Neural cell (in vitro differentiated cells): ENCODE data around the gene ACBD7. TPM values are rescaled to one million over a fixed set of nuclear protein-coding genes. Genes with fewer than 3 reads are reported as not detected.

ENCODE experiments used
- H2AFZ ChIP-seq: fragments of 200-600, 300-800 bp; sonication (generic), shearing (Covaris generic); 2 replicates; pipeline ENCODE4 v1.6.0; 2014; ENCODE audit warnings: low read depth, mild to moderate bottlenecking, antibody characterized with exemption, low read length, moderate library complexity
- H3F3A ChIP-seq: fragments of 200-600 bp; shearing (Covaris generic); 2 replicates; pipeline ENCODE4 v1.6.1; 2016; ENCODE audit warnings: mild to moderate bottlenecking, moderate library complexity, mixed read lengths, antibody characterized with exemption, low read length; ENCODE audit not compliant: insufficient read depth, poor library complexity, severe bottlenecking
- H3K27ac ChIP-seq: fragments of 200-600, 300-800 bp; sonication (generic), shearing (Covaris generic); 2 replicates; pipeline ENCODE4 v1.5.1; 2014; ENCODE audit warnings: mild to moderate bottlenecking, low read length, moderate library complexity
- H3K27me3 ChIP-seq: fragments of 300-800, 200-600 bp; sonication (generic), shearing (Covaris generic); 2 replicates; pipeline ENCODE4 v1.6.0; 2014; ENCODE audit warnings: mild to moderate bottlenecking, low read depth, low read length, moderate library complexity; ENCODE audit not compliant: insufficient read depth
- H3K36me3 ChIP-seq: fragments of 300-800, 200-600 bp; sonication (generic), shearing (Covaris generic); 2 replicates; pipeline ENCODE4 v1.5.1; 2014; ENCODE audit warnings: mild to moderate bottlenecking, antibody characterized with exemption, low read length, moderate library complexity; ENCODE audit not compliant: insufficient read depth
- H3K4me2 ChIP-seq: fragments of 300-800, 200-600 bp; sonication (generic), shearing (Covaris generic); 2 replicates; pipeline ENCODE4 v1.6.0; 2014; ENCODE audit warnings: mild to moderate bottlenecking, low read length
- H3K4me3 ChIP-seq: fragments of 300-800, 200-600 bp; sonication (generic), shearing (Covaris generic); 2 replicates; pipeline ENCODE4 v1.5.1; 2014; ENCODE audit warnings: mild to moderate bottlenecking, low read length, moderate library complexity
- H3K79me2 ChIP-seq: fragments of 200-600 bp; shearing (Covaris generic); replicated peaks from 2 replicates; pipeline ENCODE4 v1.6.0; 2014; ENCODE audit warnings: mild to moderate bottlenecking, low read length, moderate library complexity; ENCODE audit not compliant: insufficient read depth
- H3K9ac ChIP-seq: fragments of 300-800, 200-600 bp; sonication (generic), shearing (Covaris generic); 2 replicates; pipeline ENCODE4 v1.6.1; 2016; ENCODE audit warnings: mild to moderate bottlenecking, low read length, mixed read lengths
- H3K9me2 ChIP-seq: fragments of 200-600 bp; shearing (Covaris generic); 2 replicates; pipeline ENCODE4 v1.6.1; 2016; ENCODE audit warnings: mild to moderate bottlenecking, low read length, mixed read lengths; ENCODE audit not compliant: insufficient read depth
- H3K9me3 ChIP-seq: fragments of 200-600, 300-800 bp; sonication (generic), shearing (Covaris generic); 2 replicates; pipeline ENCODE4 v1.6.1; 2016; ENCODE audit warnings: mild to moderate bottlenecking, mixed run types, low read length, moderate library complexity, mixed read lengths
- H4K20me1 ChIP-seq: fragments of 200-600 bp; shearing (Covaris generic); 2 replicates; pipeline ENCODE4 v1.6.1; 2016; ENCODE audit warnings: mild to moderate bottlenecking, mixed run types; ENCODE audit not compliant: insufficient read depth
- EP300 ChIP-seq: fragments of 450-650 bp; conservative IDR thresholded peaks from 2 replicates; pipeline ENCODE4 v1.6.1; 2014; ENCODE audit warnings: antibody characterized with exemption, mild to moderate bottlenecking, moderate library complexity; ENCODE audit not compliant: poor library complexity, severe bottlenecking
- MXI1 ChIP-seq: fragments of 450-650 bp; conservative IDR thresholded peaks from 2 replicates; pipeline ENCODE4 v1.6.1; 2014; ENCODE audit warnings: antibody characterized with exemption, mild to moderate bottlenecking; ENCODE audit not compliant: poor library complexity, severe bottlenecking
- POLR2AphosphoS5 ChIP-seq: IDR thresholded peaks from 2 replicates; pipeline ENCODE4 v1.6.1; 2012
- RAD21 ChIP-seq: fragments of 450-650 bp; conservative IDR thresholded peaks from 2 replicates; pipeline ENCODE4 v1.6.1; 2014; ENCODE audit warnings: antibody characterized with exemption, mild to moderate bottlenecking, moderate library complexity
- SMC3 ChIP-seq: fragments of 450-650 bp; conservative IDR thresholded peaks from 2 replicates; pipeline ENCODE4 v1.6.1; 2014; ENCODE audit warnings: antibody characterized with exemption, mild to moderate bottlenecking, moderate library complexity; ENCODE audit not compliant: poor library complexity
- TAF1 ChIP-seq: IDR thresholded peaks from 2 replicates; pipeline ENCODE4 v1.6.1; 2012; ENCODE audit warnings: low read depth
- polyA plus RNA-seq: library from polyadenylated mRNA; depleted of rRNA; stranded (reverse); fragments of >200 nt; gene quantifications from 2 replicates; pipeline ENCODE4 v1.2.3, GENCODE V29; 2014
- TF ChIP-seq, protein P1 (sequence below): fragments of 450-650 bp; IDR thresholded peaks from 2 replicates; pipeline ENCODE4 v1.5.1; 2014; ENCODE audit warnings: antibody characterized with exemption, mild to moderate bottlenecking, moderate library complexity; ENCODE audit not compliant: poor library complexity, severe bottlenecking
- TF ChIP-seq, protein P2 (sequence below): IDR thresholded peaks from 2 replicates; pipeline ENCODE4 v1.6.1; 2012; ENCODE audit warnings: borderline replicate concordance

The ACBD7 gene
- polyA plus RNA-seq, 1 donor from 2014 or later: 3.3 TPM

DNA sequence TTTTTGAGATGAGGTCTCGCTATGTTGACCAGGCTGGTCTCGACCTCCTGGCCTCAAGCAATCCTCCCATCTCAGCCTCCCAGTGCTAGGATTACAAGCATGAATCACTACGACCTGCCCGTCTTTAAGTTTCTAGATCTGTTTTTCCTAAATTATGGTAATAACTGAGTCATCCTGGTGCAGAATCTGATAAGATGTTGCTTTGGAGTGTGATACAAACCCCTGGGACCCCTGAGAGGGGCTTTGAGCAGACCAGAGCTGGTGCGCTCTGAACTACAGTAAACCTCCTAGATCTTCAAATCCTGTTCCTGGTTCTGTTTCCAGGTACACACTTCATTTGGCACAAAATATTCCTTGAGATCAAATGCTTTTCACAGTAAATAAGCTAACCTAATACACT, 42.8 kb upstream of the ACBD7 start:
- H3F3A ChIP-seq: no peaks in the 10 kb centered on the region
- H3K9me3 ChIP-seq: no peaks in the 10 kb centered on the region
- H3K27ac ChIP-seq: no peak overlapping the region
- no peak overlapping the region for H3K4me3 ChIP-seq
- no peaks in the 10 kb centered on the region for H3K27me3 ChIP-seq
- no peaks in the 10 kb centered on the region for H4K20me1 ChIP-seq
- no peaks in the 10 kb centered on the region for H3K79me2 ChIP-seq
- H2AFZ ChIP-seq: no peak overlapping the region
- no peak overlapping the region for H3K9ac ChIP-seq
- TF ChIP-seq EP300 (no peak), POLR2AphosphoS5 (no peak), RAD21 (no peak)
- TF ChIP-seq, protein P1, sequence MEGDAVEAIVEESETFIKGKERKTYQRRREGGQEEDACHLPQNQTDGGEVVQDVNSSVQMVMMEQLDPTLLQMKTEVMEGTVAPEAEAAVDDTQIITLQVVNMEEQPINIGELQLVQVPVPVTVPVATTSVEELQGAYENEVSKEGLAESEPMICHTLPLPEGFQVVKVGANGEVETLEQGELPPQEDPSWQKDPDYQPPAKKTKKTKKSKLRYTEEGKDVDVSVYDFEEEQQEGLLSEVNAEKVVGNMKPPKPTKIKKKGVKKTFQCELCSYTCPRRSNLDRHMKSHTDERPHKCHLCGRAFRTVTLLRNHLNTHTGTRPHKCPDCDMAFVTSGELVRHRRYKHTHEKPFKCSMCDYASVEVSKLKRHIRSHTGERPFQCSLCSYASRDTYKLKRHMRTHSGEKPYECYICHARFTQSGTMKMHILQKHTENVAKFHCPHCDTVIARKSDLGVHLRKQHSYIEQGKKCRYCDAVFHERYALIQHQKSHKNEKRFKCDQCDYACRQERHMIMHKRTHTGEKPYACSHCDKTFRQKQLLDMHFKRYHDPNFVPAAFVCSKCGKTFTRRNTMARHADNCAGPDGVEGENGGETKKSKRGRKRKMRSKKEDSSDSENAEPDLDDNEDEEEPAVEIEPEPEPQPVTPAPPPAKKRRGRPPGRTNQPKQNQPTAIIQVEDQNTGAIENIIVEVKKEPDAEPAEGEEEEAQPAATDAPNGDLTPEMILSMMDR: no peak
- no peak overlapping the region for H3K4me2 ChIP-seq
- H3K9me2 ChIP-seq: no peaks in the 10 kb centered on the region
- H3K36me3 ChIP-seq: no peaks in the 10 kb centered on the region

DNA sequence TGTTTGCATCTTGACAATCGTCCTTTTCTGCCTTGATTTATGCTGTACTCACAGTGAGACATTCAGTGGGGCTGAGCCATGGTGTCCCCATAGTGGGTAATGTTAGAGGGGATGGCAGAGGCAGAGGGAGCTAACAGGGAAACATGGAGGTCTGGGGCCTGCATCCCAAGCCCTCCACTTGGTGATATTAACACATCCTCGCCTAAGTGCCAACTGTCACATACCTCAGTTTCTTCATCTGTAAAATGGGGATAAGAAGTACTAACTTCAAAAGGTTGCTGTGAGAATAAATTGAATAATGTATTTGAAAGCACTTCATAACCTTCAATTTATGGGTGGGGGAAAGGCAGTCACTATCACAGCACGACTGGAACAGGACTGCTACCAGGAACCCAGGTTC, 36.3 kb upstream of the ACBD7 start:
- TF ChIP-seq, protein P2, sequence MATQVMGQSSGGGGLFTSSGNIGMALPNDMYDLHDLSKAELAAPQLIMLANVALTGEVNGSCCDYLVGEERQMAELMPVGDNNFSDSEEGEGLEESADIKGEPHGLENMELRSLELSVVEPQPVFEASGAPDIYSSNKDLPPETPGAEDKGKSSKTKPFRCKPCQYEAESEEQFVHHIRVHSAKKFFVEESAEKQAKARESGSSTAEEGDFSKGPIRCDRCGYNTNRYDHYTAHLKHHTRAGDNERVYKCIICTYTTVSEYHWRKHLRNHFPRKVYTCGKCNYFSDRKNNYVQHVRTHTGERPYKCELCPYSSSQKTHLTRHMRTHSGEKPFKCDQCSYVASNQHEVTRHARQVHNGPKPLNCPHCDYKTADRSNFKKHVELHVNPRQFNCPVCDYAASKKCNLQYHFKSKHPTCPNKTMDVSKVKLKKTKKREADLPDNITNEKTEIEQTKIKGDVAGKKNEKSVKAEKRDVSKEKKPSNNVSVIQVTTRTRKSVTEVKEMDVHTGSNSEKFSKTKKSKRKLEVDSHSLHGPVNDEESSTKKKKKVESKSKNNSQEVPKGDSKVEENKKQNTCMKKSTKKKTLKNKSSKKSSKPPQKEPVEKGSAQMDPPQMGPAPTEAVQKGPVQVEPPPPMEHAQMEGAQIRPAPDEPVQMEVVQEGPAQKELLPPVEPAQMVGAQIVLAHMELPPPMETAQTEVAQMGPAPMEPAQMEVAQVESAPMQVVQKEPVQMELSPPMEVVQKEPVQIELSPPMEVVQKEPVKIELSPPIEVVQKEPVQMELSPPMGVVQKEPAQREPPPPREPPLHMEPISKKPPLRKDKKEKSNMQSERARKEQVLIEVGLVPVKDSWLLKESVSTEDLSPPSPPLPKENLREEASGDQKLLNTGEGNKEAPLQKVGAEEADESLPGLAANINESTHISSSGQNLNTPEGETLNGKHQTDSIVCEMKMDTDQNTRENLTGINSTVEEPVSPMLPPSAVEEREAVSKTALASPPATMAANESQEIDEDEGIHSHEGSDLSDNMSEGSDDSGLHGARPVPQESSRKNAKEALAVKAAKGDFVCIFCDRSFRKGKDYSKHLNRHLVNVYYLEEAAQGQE: no peak
- TF ChIP-seq EP300: no peak
- no peak for TF ChIP-seq MXI1
- TF ChIP-seq, protein P1: no peak
- TF ChIP-seq TAF1: no peak
- TF ChIP-seq POLR2AphosphoS5: no peak
- TF ChIP-seq SMC3: no peak
- Histone ChIP-seq H3K79me2 (no peaks in the 10 kb centered on the region), H2AFZ (no peak overlapping the region), H3K27ac (no peak overlapping the region), H3K4me2 (no peak overlapping the region), H4K20me1 (no peaks in the 10 kb centered on the region), H3K9me3 (no peaks in the 10 kb centered on the region), H3K9ac (no peak overlapping the region), H3K27me3 (no peaks in the 10 kb centered on the region), H3K4me3 (no peak overlapping the region), H3F3A (no peaks in the 10 kb centered on the region), H3K36me3 (no peaks in the 10 kb centered on the region), H3K9me2 (no peaks in the 10 kb centered on the region)
